ENCODE measurements around the gene MORN5.

The MORN5 gene

GRCh38 chr9:122200960-122201595 is 41.4 kb downstream of the MORN5 start:
- TF ChIP-seq TEAD4 (IDR thresholded peaks at IDR 0.05) (no peak), CREB1 (IDR thresholded peaks at IDR 0.05; ENCODE audit: low read depth) (no peak), YY1 (IDR thresholded peaks at IDR 0.05; ENCODE audit: low read depth) (no peak), RAD21 (IDR thresholded peaks at IDR 0.05; ENCODE audit: low read depth) (no peak), FOXM1 (IDR thresholded peaks at IDR 0.05; ENCODE audit: borderline replicate concordance, low read depth) (no peak), TAF1 (IDR thresholded peaks at IDR 0.05; ENCODE audit: low read depth) (no peak), NFIC (IDR thresholded peaks at IDR 0.05) (no peak), CEBPB (IDR thresholded peaks at IDR 0.05) (no peak), ZBTB7A (IDR thresholded peaks at IDR 0.05; ENCODE audit: low read depth) (no peak), EP300 (IDR thresholded peaks at IDR 0.05; ENCODE audit: borderline replicate concordance) (no peak), EGR1 (IDR thresholded peaks at IDR 0.05) (no peak), REST (IDR thresholded peaks at IDR 0.05; ENCODE audit: low read depth) (no peak), TCF12 (IDR thresholded peaks at IDR 0.05; ENCODE audit: low read depth) (no peak), MAX (IDR thresholded peaks at IDR 0.05) (no peak), USF1 (IDR thresholded peaks at IDR 0.05) (no peak)

GRCh38 chr9:122201641-122202040 is 41.9 kb downstream of the MORN5 start:
- TF ChIP-seq TEAD4 (IDR thresholded peaks at IDR 0.05) = no peak
- no peak for TF ChIP-seq FOXM1 (IDR thresholded peaks at IDR 0.05; ENCODE audit: borderline replicate concordance, low read depth)
- TF ChIP-seq USF1 (IDR thresholded peaks at IDR 0.05) = no peak
- TF ChIP-seq YY1 (IDR thresholded peaks at IDR 0.05; ENCODE audit: low read depth) = no peak
- no peak for TF ChIP-seq CEBPB (IDR thresholded peaks at IDR 0.05)

GRCh38 chr9:122202111-122202510 is 42.4 kb downstream of the MORN5 start:
- TF ChIP-seq TAF1 (IDR thresholded peaks at IDR 0.05; ENCODE audit: low read depth) = no peak
- TF ChIP-seq NFIC (IDR thresholded peaks at IDR 0.05) = no peak
- TF ChIP-seq EP300 (IDR thresholded peaks at IDR 0.05; ENCODE audit: borderline replicate concordance) = no peak
- no peak for TF ChIP-seq TCF12 (IDR thresholded peaks at IDR 0.05; ENCODE audit: low read depth)
- no peak for TF ChIP-seq CEBPB (IDR thresholded peaks at IDR 0.05)
- TF ChIP-seq RAD21 (IDR thresholded peaks at IDR 0.05; ENCODE audit: low read depth) = no peak
- TF ChIP-seq ZBTB7A (IDR thresholded peaks at IDR 0.05; ENCODE audit: low read depth) = no peak

GRCh38 chr9:122204055-122204454 is 44.3 kb downstream of the MORN5 start:
- no peak for TF ChIP-seq ZBTB7A (IDR thresholded peaks at IDR 0.05; ENCODE audit: low read depth)
- TF ChIP-seq MAX (IDR thresholded peaks at IDR 0.05) = no peak
- no peak for TF ChIP-seq RAD21 (IDR thresholded peaks at IDR 0.05; ENCODE audit: low read depth)
- TF ChIP-seq EGR1 (IDR thresholded peaks at IDR 0.05) = no peak
- no peak for TF ChIP-seq FOXM1 (IDR thresholded peaks at IDR 0.05; ENCODE audit: borderline replicate concordance, low read depth)
- no peak for TF ChIP-seq TAF1 (IDR thresholded peaks at IDR 0.05; ENCODE audit: low read depth)
- TF ChIP-seq CEBPB (IDR thresholded peaks at IDR 0.05) = no peak
- no peak for TF ChIP-seq USF1 (IDR thresholded peaks at IDR 0.05)
- no peak for TF ChIP-seq EP300 (IDR thresholded peaks at IDR 0.05; ENCODE audit: borderline replicate concordance)
- TF ChIP-seq TCF12 (IDR thresholded peaks at IDR 0.05; ENCODE audit: low read depth) = no peak
- TF ChIP-seq CREB1 (IDR thresholded peaks at IDR 0.05; ENCODE audit: low read depth) = no peak

GRCh38 chr9:122204491-122204890 is 44.8 kb downstream of the MORN5 start:
- TF ChIP-seq TAF1 (IDR thresholded peaks at IDR 0.05; ENCODE audit: low read depth) (no peak), EP300 (IDR thresholded peaks at IDR 0.05; ENCODE audit: borderline replicate concordance) (no peak), REST (IDR thresholded peaks at IDR 0.05; ENCODE audit: low read depth) (no peak)

GRCh38 chr9:122205176-122205575 is 45.5 kb downstream of the MORN5 start:
- TF ChIP-seq EGR1 (IDR thresholded peaks at IDR 0.05) = no peak
- no peak for TF ChIP-seq TCF12 (IDR thresholded peaks at IDR 0.05; ENCODE audit: low read depth)
- TF ChIP-seq YY1 (IDR thresholded peaks at IDR 0.05; ENCODE audit: low read depth) = no peak
- TF ChIP-seq REST (IDR thresholded peaks at IDR 0.05; ENCODE audit: low read depth) = no peak
- no peak for TF ChIP-seq CEBPB (IDR thresholded peaks at IDR 0.05)
- no peak for TF ChIP-seq NFIC (IDR thresholded peaks at IDR 0.05)
- TF ChIP-seq MAX (IDR thresholded peaks at IDR 0.05) = no peak
- TF ChIP-seq TEAD4 (IDR thresholded peaks at IDR 0.05) = no peak
- no peak for TF ChIP-seq FOXM1 (IDR thresholded peaks at IDR 0.05; ENCODE audit: borderline replicate concordance, low read depth)
- TF ChIP-seq USF1 (IDR thresholded peaks at IDR 0.05) = no peak
- no peak for TF ChIP-seq CREB1 (IDR thresholded peaks at IDR 0.05; ENCODE audit: low read depth)
- no peak for TF ChIP-seq RAD21 (IDR thresholded peaks at IDR 0.05; ENCODE audit: low read depth)
- TF ChIP-seq EP300 (IDR thresholded peaks at IDR 0.05; ENCODE audit: borderline replicate concordance) = no peak
- TF ChIP-seq TAF1 (IDR thresholded peaks at IDR 0.05; ENCODE audit: low read depth) = no peak
- TF ChIP-seq ZBTB7A (IDR thresholded peaks at IDR 0.05; ENCODE audit: low read depth) = no peak
